Measurements from ENCODE around the gene TBC1D22A. TPM values are rescaled to one million over a fixed set of nuclear protein-coding genes. Genes with fewer than 3 reads are reported as not detected.
A peak's percentile ranks its signal among the peaks of the same experiment; 100 is the strongest.

Gene TBC1D22A
- total RNA-seq, 1 donor from 2014 or later: 15.3 TPM

DNA sequence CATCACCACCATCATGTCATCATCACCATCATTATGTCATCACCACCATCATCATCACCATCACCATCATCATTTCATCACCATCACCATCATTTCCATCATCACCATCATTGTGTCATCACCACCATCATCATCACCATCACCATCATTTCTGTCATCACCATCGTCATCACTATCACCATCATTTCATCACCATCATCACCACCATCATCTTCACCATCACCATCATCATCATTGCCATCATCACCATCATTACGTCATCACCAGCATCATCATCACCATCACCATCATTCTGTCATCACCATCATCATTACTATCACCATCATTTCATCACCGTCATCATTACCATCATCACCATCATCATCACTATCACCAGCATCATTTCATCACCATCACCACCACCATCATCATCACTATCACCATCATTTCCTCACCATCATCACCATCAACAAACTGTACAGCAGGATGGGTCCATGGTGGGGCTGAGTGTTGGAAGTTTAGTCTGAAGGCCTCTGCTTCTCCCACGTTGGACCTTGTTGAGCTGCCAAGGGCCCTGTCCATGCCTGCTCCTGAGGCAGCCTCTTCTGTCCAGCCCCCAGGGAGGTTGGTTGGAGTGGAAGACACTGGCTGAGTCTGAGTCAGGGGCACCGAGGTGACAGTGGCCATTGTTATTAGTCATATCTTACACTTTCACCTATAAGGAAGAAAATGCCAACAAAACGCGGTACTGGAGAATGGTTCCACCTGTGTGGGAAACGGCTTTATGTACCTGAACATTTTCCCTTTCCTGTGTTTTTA lies 247.1 kb downstream of the TBC1D22A start:
- no peak for DNase-seq (ENCODE audit: low read depth in 2 of 2)

DNA sequence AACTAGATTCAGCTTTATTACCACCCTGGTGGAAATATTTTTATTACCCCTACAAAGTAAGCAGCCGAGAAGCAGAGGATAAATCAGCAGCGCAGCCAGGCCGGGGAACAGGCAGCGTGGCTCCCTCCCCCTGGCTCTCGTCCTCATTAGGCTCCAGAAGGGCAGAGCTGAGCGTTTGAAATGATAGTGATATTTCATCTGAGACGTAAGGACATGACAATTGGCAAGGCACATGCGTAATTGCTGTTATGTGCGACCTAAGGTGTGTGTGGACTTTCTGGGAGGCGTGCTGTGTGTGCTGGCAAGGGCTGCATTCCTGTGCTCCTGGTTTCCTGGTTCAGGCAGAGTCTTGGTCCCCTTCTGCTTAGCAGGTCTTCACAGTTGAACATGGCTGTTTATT lies 247.8 kb downstream of the TBC1D22A start:
- no peak for DNase-seq (ENCODE audit: low read depth in 2 of 2)

- DNase-seq (ENCODE audit: low read depth in 2 of 2): no peak
Observed at GRCh38 chr22:47011131-47011858, 248.8 kb downstream of the TBC1D22A start.

- no peak for DNase-seq (ENCODE audit: low read depth in 2 of 2)
Observed at GRCh38 chr22:47011859-47012258, 249.4 kb downstream of the TBC1D22A start.

DNA sequence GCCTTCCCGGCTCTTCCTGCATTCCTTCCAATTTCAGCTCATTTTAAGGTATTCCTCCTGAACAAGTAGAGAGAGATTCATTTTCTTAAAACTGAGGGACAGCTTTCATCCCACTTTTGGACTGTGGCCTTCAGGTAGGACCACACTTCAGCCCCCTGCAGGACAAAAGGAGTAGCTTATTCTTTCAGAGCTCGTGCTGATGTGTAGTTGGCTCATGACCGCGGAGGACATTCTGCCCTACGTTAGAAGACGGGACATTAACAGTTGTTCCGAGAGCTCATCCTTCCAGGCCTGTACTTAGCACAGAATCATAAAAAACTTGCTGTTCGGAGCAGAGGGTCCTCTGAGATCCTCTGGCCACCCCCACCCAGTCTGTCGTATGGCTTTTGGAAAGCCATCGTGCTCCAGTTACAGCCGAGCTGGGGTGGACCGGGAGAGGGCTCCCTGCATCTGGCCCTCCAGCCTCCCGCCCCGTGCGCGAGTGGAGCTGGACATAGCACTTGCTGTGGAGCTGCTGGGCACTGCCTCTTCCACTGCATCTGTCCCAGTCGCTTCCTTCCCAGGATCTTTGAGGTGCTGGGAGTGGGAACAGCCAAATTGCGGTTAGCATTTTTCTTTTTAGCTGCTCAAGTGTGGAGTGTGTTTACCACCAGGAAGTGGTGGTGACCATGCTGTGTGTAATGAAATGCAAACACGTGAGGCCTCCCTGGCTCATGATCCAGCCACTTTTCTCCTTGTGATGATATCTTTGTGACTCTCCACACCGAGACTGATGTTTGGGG lies 250.3 kb downstream of the TBC1D22A start:
- DNase-seq (ENCODE audit: low read depth in 2 of 2): peak in 1 of 2 donors; percentile 17

GRCh38 chr22:47013861-47014635 lies 251.6 kb downstream of the TBC1D22A start:
- DNase-seq (ENCODE audit: low read depth in 2 of 2): no peak

- no peak for DNase-seq (ENCODE audit: low read depth in 2 of 2)
Observed at GRCh38 chr22:47014636-47015345, 252.3 kb downstream of the TBC1D22A start.

DNA sequence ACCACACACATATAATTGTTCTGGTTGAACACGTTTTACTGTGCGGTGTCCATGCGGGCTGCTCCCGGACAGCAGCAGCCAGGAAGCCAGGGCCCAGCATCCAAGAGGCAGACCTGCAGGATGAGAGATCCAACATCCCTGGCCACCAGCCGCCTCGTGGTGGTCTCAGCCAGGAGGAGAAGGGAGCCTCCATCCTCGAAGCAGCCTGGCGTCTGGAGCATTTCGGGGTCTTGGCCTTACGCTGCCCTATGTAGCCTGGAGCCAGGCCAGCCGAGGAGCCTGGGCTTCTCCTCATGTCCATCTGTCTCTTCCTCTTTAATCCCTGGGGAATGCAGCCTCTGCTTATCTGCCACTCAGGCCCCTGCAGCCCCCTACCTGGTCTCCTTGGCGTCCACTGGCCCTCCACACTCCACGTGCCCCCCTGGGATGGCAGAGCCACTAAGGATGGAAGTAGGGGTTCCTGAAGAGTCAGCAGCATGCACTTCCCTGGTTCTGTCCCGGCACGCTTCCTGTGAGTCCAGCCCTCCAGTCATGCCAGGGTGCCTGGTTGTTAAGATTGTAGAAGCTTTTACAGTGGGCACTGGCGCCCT lies 253.2 kb downstream of the TBC1D22A start:
- no peak for DNase-seq (ENCODE audit: low read depth in 2 of 2)

DNA sequence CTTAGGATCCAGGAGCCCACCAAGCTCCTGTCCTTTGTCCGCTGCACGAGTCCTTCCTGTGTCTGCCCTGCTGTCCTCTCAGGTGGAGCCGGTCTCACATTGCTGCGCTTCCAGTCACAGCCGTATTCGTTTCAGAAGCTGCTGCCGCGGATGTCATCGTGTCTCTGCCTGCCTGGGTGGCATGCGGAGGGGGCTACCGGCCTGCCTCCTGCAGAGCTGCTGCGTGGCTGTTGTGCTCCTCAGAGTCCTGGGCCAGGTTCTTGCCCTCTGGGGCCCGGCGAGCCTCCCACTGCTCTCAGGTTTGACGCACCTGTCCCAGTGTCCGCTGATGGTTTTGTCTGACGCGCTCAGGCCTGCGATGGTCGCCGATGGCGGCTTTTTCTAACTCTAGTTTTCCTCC lies 254.2 kb downstream of the TBC1D22A start:
- DNase-seq (ENCODE audit: low read depth in 2 of 2): no peak

DNA sequence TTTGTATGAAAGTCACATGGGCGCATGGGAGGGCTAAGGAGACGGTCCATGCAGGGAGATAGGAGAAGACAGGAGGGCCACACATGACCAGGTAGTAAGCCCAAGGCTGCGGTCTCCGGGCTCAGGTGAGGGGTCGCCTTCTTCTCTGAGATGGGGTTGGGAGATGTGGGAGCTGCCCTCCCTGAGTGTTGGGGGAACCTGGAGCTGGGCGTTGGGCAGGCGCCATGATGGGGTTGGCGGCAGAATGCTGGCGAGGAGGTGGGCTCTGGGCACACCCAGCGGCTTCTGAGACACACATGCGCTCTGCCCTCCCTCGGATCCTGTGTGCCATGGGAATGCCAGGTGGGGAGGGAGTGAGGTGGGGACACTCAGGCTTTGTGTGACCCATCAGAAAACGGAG lies 254.8 kb downstream of the TBC1D22A start:
- DNase-seq (ENCODE audit: low read depth in 2 of 2): no peak

GRCh38 chr22:47018010-47018910 lies 255.8 kb downstream of the TBC1D22A start:
- no peak for DNase-seq (ENCODE audit: low read depth in 2 of 2)

DNA sequence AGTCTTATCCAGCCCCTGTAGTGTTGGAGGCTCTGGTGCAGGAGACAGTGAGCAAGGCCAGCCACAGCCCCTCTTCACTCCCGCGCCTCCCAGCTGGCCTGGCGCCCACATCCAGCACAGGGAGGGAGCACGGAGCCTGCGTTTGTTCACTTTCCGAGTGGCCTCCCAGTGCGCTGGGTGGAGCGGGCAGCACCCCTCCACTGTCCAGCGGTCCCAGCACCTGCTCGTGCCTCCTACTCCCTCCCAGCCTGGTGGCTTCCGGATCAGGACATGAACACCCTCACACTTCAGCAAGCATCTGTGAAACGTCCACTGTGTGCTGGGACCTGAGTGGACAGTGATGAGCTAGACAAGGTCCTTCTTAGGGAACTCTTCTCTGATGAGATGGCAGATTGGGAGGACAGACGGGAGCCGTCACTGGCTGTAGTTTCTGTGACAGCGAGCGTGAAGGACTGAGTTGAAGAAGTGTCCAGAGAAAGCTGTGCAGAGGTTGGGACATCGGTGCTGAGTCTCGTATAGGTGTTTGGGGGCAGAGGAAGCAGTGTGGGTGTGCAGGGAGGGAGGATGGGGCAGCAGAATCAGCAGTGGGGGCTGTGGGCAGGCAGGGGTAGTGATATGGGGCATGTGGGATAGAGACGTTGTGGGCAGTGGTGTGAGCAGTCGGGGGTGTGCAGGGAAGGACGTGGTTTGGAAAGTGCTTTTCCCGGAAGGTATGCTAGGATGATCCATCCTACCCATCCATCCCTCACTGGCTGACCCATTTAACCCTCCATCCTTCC lies 256.8 kb downstream of the TBC1D22A start:
- DNase-seq (ENCODE audit: low read depth in 2 of 2): no peak

GRCh38 chr22:47020166-47020565 lies 257.7 kb downstream of the TBC1D22A start:
- no peak for DNase-seq (ENCODE audit: low read depth in 2 of 2)

DNA sequence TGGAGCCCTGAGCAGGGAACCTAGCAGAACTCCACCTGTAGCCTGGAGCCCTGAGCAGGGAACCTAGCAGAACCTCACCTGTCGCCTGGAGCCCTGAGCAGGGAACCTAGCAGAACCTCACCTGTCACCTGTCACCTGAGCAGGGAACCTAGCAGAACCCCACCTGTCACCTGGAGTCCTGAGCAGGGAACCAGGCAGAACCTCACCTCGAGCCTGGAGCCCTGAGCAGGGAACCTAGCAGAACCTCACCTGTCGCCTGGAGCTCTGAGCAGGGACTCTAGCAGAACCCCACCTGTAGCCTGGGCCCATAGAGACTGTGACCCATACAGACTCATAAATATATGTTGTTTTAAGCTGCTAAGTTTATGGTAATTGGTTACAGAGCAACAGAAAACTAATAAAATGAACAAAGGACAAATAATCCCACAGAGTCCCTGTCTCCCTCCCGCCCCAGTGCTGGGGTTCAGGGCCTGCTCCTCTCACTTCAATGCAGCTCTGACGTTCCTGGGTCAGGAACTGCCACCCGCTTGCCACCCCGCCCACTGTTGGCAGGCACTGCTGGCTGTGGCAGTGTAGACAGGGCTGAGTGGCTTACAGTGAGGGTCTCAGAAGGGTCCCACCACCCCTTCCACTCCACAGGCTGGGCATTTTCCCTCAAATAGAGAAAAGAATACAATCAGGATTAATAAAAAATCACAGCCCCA lies 259.1 kb downstream of the TBC1D22A start:
- DNase-seq (ENCODE audit: low read depth in 2 of 2): no peak

GRCh38 chr22:47022075-47022473 lies 259.6 kb downstream of the TBC1D22A start:
- peak; percentile 32 to 54 for DNase-seq (ENCODE audit: low read depth in 2 of 2)

- DNase-seq (ENCODE audit: low read depth in 2 of 2): no peak
Observed at GRCh38 chr22:47022475-47022874, 260.0 kb downstream of the TBC1D22A start.

GRCh38 chr22:47023871-47024270 lies 261.4 kb downstream of the TBC1D22A start:
- DNase-seq (ENCODE audit: low read depth in 2 of 2): no peak

GRCh38 chr22:47027766-47028165 lies 265.3 kb downstream of the TBC1D22A start:
- no peak for DNase-seq (ENCODE audit: low read depth in 2 of 2)

Data from lung microvascular endothelial cell (primary cell).